HepG2 (cell line): ENCODE data around the gene TJP2. TPM values are rescaled to one million over a fixed set of nuclear protein-coding genes. Genes with fewer than 3 reads are reported as not detected.

Source experiments
- ATAC-seq: fragments of 200-7000 bp; cut with Tn5 transposase; 3 replicates; pipeline ENCODE4 v1.9.1; 2020; ENCODE audit warnings: mild to moderate bottlenecking, moderate library complexity
- BruUV-seq: library from RNA; stranded (reverse); fragments of 400-500 nt; replicated peaks from 2 replicates; lab custom pipeline; 2021; lab: Mats Ljungman, UMichigan
- CTCF ChIA-PET: fragments of 300-600 bp; formaldehyde crosslinking; extraction: SDS; loops from one replicate; lab custom pipeline; 2021; ENCODE audit warnings: low total read pairs, inconsistent platforms, low intra/inter-chr PET ratio; lab: Yijun Ruan, JAX
- POLR2A ChIA-PET: fragments of 350-600 bp; sonication (Branson Sonifier 250); formaldehyde crosslinking; loops from one replicate; lab custom pipeline; 2020; ENCODE audit warnings: antibody characterized with exemption, inconsistent platforms; lab: Yijun Ruan, JAX
- DNase-seq: peaks from one replicate; pipeline ENCODE4 v3.0.0-alpha.2; 2015; ENCODE audit warnings: low spot score
- FAIRE-seq: peaks from 3 replicates; lab custom pipeline; 2011; peaks lifted over from hg19 to GRCh38; lab: Jason Lieb, UNC
- H2AFZ ChIP-seq: one replicate; pipeline ENCODE4 v1.6.1; 2011; ENCODE audit warnings: low read length, inconsistent platforms
- H3K27ac ChIP-seq: fragments of 300-600 bp; 3 replicates; pipeline ENCODE4 v1.8.0; 2011; ENCODE audit warnings: mixed run types, mild to moderate bottlenecking, mixed read lengths, low read length, inconsistent platforms; ENCODE audit not compliant: insufficient read depth; ENCODE audit errors: extremely low read length
- H3K27me3 ChIP-seq, 2 experiments: fragments of 200-600 bp in 1 of 2; 2 replicates in 1 of 2; 3 replicates in 1 of 2; pipeline versions ENCODE4 v1.6.0 to v1.8.0; 2011; ENCODE audit warnings: low read length in 2 of 2, mild to moderate bottlenecking in 2 of 2, moderate library complexity in 2 of 2, inconsistent platforms in 1 of 2; ENCODE audit not compliant: insufficient read depth in 2 of 2, control insufficient read depth in 1 of 2
- H3K36me3 ChIP-seq, 2 experiments: fragments of 200-600 bp in 1 of 2; replicated peaks in 1 of 2; 2 replicates in 1 of 2; 3 replicates in 1 of 2; pipeline versions ENCODE4 v1.5.1 to v1.8.0; 2011; ENCODE audit warnings: low read length in 2 of 2, inconsistent platforms in 1 of 2; ENCODE audit not compliant: insufficient read depth in 2 of 2, control insufficient read depth in 1 of 2
- H3K4me1 ChIP-seq: 2 replicates; pipeline ENCODE4 v1.5.1; 2012; ENCODE audit warnings: low read length, inconsistent platforms; ENCODE audit not compliant: insufficient read depth
- H3K4me2 ChIP-seq: 2 replicates; pipeline ENCODE4 v1.6.0; 2011; ENCODE audit warnings: low read depth, low read length, inconsistent platforms
- H3K4me3 ChIP-seq, 3 experiments: fragments of 200-600 bp in 1 of 3; sonication (generic), shearing (Covaris generic) in 1 of 3; replicated peaks in 1 of 3; 2 replicates each; pipeline ENCODE4 v1.5.1; 2011 to 2016; ENCODE audit warnings: low read length in 3 of 3, inconsistent platforms in 2 of 3, low read depth in 2 of 3, mild to moderate bottlenecking in 2 of 3, control low read depth in 1 of 3, mixed read lengths in 1 of 3; ENCODE audit not compliant: insufficient read depth in 1 of 3
- H3K79me2 ChIP-seq: one replicate; pipeline ENCODE4 v1.6.1; 2011; ENCODE audit warnings: low read length, inconsistent platforms; ENCODE audit not compliant: insufficient read depth
- H3K9ac ChIP-seq: 2 replicates; pipeline ENCODE4 v1.6.0; 2011; ENCODE audit warnings: mild to moderate bottlenecking, low read depth, low read length, inconsistent platforms; ENCODE audit not compliant: insufficient read depth
- H3K9me3 ChIP-seq: 2 replicates; pipeline ENCODE4 v1.5.1; 2012; ENCODE audit warnings: mild to moderate bottlenecking, low read length
- H4K20me1 ChIP-seq: 2 replicates; pipeline ENCODE4 v1.6.0; 2011; ENCODE audit warnings: inconsistent platforms, mild to moderate bottlenecking, low read length, moderate library complexity; ENCODE audit not compliant: insufficient read depth
- AHR ChIP-seq: IDR thresholded peaks from 2 replicates; pipeline ENCODE4 v1.6.1; 2018; ENCODE audit warnings: missing genetic modification reagents, missing compliant biosample characterization
- CHCHD3 ChIP-seq: sonication (generic); formaldehyde crosslinking; IDR thresholded peaks from 2 replicates; pipeline ENCODE4 v1.8.0; 2022; ENCODE audit warnings: mild to moderate bottlenecking, missing genetic modification reagents, moderate library complexity
- CTCF ChIP-seq: sonication (generic); formaldehyde crosslinking; IDR thresholded peaks from 2 replicates; pipeline ENCODE4 v1.5.0; 2020; ENCODE audit warnings: mild to moderate bottlenecking, missing genetic modification reagents, moderate library complexity
- DMAP1 ChIP-seq: IDR thresholded peaks from 2 replicates; pipeline ENCODE4 v1.6.1; 2016
- HMGXB4 ChIP-seq, 2 experiments: sonication (generic) in 1 of 2; formaldehyde crosslinking in 1 of 2; IDR thresholded peaks; 2 replicates each; pipeline versions ENCODE4 v1.4.0 to v1.6.1; 2018 to 2020; ENCODE audit warnings: missing genetic modification reagents in 2 of 2, borderline replicate concordance in 1 of 2, low read depth in 1 of 2, mild to moderate bottlenecking in 1 of 2, missing biosample characterization in 1 of 2
- NONO ChIP-seq, 2 experiments: fragments of 450-650 bp in 1 of 2; sonication (generic) in 1 of 2; formaldehyde crosslinking in 1 of 2; IDR thresholded peaks in 1 of 2; conservative IDR thresholded peaks in 1 of 2; 2 replicates each; pipeline versions ENCODE4 v1.6.1 to v1.8.0; 2017 to 2022; ENCODE audit warnings: mild to moderate bottlenecking in 1 of 2, missing genetic modification reagents in 1 of 2, moderate library complexity in 1 of 2
- ZBTB10 ChIP-seq: sonication (generic); formaldehyde crosslinking; IDR thresholded peaks from 2 replicates; pipeline ENCODE4 v1.4.0; 2020; ENCODE audit warnings: missing genetic modification reagents, borderline replicate concordance
- ZNF501 ChIP-seq: sonication (generic); formaldehyde crosslinking; IDR thresholded peaks from 2 replicates; pipeline ENCODE4 v1.5.1; 2020; ENCODE audit warnings: mild to moderate bottlenecking, moderate library complexity, missing genetic modification reagents
- ZNF878 ChIP-seq: sonication (generic); formaldehyde crosslinking; IDR thresholded peaks from 2 replicates; pipeline ENCODE4 v1.8.1; 2023; ENCODE audit warnings: mild to moderate bottlenecking, missing genetic modification reagents, moderate library complexity
- WGBS: methylation state at CpG from one replicate; pipeline ENCODE4 v1.1.6; 2017; ENCODE audit warnings: low lambda C conversion rate; 5-methylcytosine and 5-hydroxymethylcytosine counted together
- in situ Hi-C: cut with HindIII; loops from 2 replicates; pipeline ENCODE4 v1.10.0; 2017; ENCODE audit warnings: low pct_unique_long_range_greater_than_20kb; ENCODE audit not compliant: extremely low pct_ligation_motif_present
- intact Hi-C: fragments of 100-400 bp; cut with micrococcal nuclease; formaldehyde crosslinking; loops from one replicate; pipeline ENCODE4 v1.10.0; 2022; ENCODE audit not compliant: unreplicated experiment
- polyA plus RNA-seq, 8 experiments: library from polyadenylated mRNA; depleted of rRNA in 3 of 8; stranded (reverse) in 7 of 8; unstranded in 1 of 8; fragments of >200 nt; fragmentation: Illumina TruSeq in 4 of 8; extraction: Trizol in 4 of 8; gene quantifications; 2 replicates each; pipeline versions ENCODE4 v1.2.1 to v1.2.3, GENCODE V29; 2011 to 2016; ENCODE audit warnings: low read depth in 4 of 8, missing spikeins in 1 of 8, mixed read lengths in 1 of 8; ENCODE audit not compliant: insufficient read depth in 1 of 8
- total RNA-seq, 5 experiments: library from RNA; depleted of rRNA; stranded (reverse); fragments of >200 nt; fragmentation: Illumina TruSeq; extraction: Trizol; gene quantifications; 2 replicates each; pipeline ENCODE4 v1.2.3, GENCODE V29; 2016; ENCODE audit warnings: low read depth in 1 of 5
- TF ChIP-seq, protein P1 (sequence below): sonication (generic); formaldehyde crosslinking; conservative IDR thresholded peaks from 2 replicates; pipeline ENCODE4 v1.4.0; 2020; ENCODE audit warnings: mild to moderate bottlenecking, missing genetic modification reagents, moderate library complexity

TJP2 gene
- total and polyA plus RNA-seq, 2 of the 13 experiments (the other 11 are each of a cell fraction or from before 2014, with no cell fraction given) = 109 to 110 TPM

DNA sequence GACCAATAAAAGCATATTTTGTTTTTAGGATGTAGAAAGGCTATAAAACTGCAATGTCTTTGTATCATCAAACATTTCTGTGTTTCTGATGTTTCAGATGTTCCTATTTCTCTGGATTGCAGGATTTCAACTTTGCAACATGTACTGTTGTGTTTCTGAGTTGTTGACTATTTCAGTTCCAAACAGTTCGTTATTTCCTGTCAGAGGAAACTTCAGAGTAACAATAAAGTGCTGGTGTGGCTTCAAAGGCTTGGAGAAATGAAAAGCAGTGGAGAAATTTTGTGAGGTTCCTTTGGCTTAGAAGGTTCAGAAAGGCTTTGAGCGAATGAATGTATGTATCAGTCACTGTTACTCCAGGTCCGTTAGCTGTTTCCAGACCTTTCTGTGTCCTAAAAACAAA lies 17.2 kb downstream of the TJP2 start:
- H2AFZ ChIP-seq = no peak overlapping the region
- no peaks in the 10 kb centered on the region for H3K9me3 ChIP-seq
- BruUV-seq = no TSS peak
- peaks cover 100% of the 10 kb centered on the region for H3K4me1 ChIP-seq
- DNase-seq = no peak
- intact Hi-C loops (loop anchor here (2.0 kb wide), 1 partner anchor 70 kb away; no protein-coding TSS in a partner anchor), in situ Hi-C loops (no loop called here)
- 62% methylated on average over 3 of the region's 3 CpGs for WGBS
- H3K9ac ChIP-seq = peak overlapping the region; percentile 54; the same call in 1 of the 2 replicates
- peaks cover 0 to 12% of the 10 kb centered on the region in 2 experiments; a peak in 3 of 5 replicates for H3K36me3 ChIP-seq
- no peak for FAIRE-seq
- CTCF ChIA-PET = interaction anchor here (1.1 kb wide), 1 partner anchor 87 kb away, joined by 3 read pairs; no protein-coding TSS in a partner anchor
- POLR2A ChIA-PET = interaction anchor here (0.6 to 6.2 kb wide), 11 partner anchors 8 to 137 kb away, joined by 3 to 97 read pairs (median 7); partner anchors contain the start of gene TJP2
- peak overlapping the region; percentile 66; the same call in 1 of the 2 replicates for H3K4me2 ChIP-seq
- no peak overlapping the region for H3K4me3 ChIP-seq
- peaks cover 39% of the 10 kb centered on the region for H4K20me1 ChIP-seq
- ATAC-seq = no peak; the same call in 2 of the 3 replicates
- H3K79me2 ChIP-seq = peaks cover 93% of the 10 kb centered on the region
- H3K27ac ChIP-seq = peak overlapping the region; percentile 82
- no peaks in the 10 kb centered on the region for H3K27me3 ChIP-seq
- TF ChIP-seq AHR (CRISPR knock-in tag) = no peak
- TF ChIP-seq, protein P1, sequence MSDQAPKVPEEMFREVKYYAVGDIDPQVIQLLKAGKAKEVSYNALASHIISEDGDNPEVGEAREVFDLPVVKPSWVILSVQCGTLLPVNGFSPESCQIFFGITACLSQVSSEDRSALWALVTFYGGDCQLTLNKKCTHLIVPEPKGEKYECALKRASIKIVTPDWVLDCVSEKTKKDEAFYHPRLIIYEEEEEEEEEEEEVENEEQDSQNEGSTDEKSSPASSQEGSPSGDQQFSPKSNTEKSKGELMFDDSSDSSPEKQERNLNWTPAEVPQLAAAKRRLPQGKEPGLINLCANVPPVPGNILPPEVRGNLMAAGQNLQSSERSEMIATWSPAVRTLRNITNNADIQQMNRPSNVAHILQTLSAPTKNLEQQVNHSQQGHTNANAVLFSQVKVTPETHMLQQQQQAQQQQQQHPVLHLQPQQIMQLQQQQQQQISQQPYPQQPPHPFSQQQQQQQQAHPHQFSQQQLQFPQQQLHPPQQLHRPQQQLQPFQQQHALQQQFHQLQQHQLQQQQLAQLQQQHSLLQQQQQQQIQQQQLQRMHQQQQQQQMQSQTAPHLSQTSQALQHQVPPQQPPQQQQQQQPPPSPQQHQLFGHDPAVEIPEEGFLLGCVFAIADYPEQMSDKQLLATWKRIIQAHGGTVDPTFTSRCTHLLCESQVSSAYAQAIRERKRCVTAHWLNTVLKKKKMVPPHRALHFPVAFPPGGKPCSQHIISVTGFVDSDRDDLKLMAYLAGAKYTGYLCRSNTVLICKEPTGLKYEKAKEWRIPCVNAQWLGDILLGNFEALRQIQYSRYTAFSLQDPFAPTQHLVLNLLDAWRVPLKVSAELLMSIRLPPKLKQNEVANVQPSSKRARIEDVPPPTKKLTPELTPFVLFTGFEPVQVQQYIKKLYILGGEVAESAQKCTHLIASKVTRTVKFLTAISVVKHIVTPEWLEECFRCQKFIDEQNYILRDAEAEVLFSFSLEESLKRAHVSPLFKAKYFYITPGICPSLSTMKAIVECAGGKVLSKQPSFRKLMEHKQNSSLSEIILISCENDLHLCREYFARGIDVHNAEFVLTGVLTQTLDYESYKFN (CRISPR knock-in tag) = no peak
- no peak for TF ChIP-seq ZBTB10 (CRISPR knock-in tag)
- no peak for TF ChIP-seq CTCF (CRISPR knock-in tag)
- no peak for TF ChIP-seq HMGXB4 (CRISPR knock-in tag; IDR thresholded peaks at IDR 0.05; ENCODE audit: borderline replicate concordance in 1 of 2, low read depth in 1 of 2)
- TF ChIP-seq NONO (IDR thresholded peaks at IDR 0.05) = no peak
- no peak for TF ChIP-seq NONO (CRISPR knock-in tag; conservative IDR thresholded peaks at IDR 0.05)
- no peak for TF ChIP-seq DMAP1
- TF ChIP-seq ZNF501 (CRISPR knock-in tag) = no peak
- no peak for TF ChIP-seq ZNF878
- no peak for TF ChIP-seq CHCHD3
